HG03558 (cell line): ENCODE measurements around the gene FAT1.
"Not testable (repeated sequence)": the region's sequence is repeated elsewhere in the genome, so short reads cannot be mapped to it uniquely, and the experiment has no call there.

Experiments
- ATAC-seq: cut with Tn5 transposase; IDR thresholded peaks from one replicate; pipeline ENCODE4 v1.9.1; 2021; ENCODE audit warnings: moderate number of reproducible peaks; ENCODE audit not compliant: unreplicated experiment; ENCODE audit errors: extremely low read depth

FAT1 gene

DNA sequence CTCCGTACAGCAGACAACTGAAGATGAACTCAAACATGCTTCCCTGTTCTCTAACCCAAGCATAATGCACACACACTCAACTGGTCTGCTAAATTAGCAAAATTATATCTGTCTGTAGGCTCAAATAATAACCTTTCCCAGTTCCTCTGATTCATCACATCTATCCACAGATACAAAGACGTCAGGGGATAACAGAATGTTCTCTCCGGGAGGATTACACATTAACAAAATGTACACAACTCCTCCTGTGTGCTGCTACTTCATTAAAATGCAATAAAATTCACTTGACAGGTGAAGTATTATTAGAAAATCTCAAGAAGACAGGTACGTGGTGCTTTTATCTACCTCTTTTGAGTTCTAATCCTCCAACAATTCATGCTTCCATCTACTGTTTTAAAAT is 57.4 kb downstream of the FAT1 start:
- ATAC-seq, result no peak

DNA sequence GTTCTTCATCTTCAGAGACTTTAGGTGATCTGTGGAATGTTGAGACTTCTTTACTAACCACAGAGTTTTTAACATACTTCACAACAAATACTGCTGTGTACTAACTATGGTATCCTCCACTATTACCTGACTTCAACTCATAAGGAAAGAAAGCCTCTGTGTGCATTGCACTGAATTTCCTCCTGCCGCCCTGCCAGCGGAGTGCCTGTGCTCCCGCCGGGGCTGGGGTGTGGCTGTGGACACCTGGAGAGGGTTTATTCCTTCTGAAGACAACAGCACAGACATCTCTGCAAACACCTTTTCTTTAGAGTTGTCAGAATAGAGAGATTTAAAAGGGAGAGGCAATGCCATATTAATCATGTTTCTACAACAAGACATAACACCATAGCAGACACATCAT is 63.3 kb downstream of the FAT1 start:
- ATAC-seq, result no peak

DNA sequence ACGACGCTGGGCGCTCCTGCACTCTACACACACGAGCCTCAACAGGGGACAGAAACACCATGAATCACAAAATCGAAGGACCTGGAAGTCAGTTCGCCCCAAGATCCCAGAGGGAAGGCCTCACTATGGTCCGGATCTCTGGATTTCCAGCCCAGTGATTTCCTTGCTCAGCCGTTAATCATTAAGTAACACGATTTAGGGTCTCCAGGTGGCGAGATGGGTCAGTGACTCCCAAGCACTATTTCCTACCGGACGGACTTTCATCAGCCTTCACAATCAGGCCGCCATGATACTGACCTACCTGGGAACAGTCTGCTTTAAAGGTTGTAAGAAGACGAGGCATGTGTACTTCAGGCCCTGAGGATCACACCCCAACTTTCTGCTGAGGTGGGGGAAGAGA is 63.7 kb downstream of the FAT1 start:
- no peak for ATAC-seq

DNA sequence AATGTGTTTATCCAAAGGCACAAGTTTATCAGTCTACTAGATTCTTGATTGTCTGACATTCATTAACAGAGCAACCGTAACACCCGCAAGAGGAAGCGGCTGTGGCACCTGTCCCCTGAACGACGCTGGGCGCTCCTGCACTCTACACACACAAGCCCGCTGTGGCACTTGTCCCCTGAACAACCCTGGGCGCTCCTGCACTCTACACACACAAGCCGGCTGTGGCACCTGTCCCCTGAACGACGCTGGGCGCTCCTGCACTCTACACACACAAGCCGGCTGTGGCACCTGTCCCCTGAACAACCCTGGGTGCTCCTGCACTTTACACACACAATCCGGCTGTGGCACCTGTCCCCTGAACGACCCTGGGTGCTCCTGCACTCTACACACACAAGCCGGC is 64.2 kb downstream of the FAT1 start:
- ATAC-seq, result not testable (repeated sequence)

DNA sequence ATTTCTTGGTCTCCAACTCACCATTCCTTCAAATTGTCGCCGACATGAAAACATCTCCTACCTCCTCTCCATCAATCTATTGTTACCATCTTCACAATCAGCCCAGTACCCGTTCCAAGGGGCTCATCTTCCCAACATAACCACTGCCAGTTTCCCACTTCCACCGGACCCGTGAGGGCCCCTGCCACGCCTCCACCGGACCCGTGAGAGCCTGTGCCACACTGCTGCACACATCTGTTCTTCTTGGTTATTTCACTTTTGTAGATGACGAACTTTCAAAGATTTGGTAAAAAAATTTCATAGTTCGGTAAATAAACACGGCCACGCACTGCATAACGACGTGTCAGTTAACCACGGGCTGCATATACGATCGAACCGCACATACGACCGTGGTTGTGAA is 65.0 kb downstream of the FAT1 start:
- ATAC-seq, result no peak

DNA sequence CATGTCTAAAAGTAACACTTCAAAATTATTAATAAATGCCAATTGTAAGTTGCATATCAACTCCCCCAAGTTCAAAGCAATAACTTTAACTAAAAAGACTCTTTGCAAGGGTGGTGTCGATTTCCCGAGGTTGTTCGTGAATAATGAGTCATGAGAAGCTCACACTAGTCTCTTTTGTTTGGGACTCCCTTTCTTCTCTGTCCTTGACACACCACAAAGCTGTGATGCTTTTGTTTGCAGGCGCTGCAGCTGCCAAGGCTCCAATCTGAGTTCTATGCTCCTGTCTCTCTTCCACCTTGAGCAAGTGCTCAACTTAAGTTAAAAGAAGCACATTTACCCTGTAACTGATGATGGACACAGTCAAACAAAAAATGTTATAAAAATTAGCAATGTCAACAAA is 65.9 kb downstream of the FAT1 start:
- no peak for ATAC-seq

DNA sequence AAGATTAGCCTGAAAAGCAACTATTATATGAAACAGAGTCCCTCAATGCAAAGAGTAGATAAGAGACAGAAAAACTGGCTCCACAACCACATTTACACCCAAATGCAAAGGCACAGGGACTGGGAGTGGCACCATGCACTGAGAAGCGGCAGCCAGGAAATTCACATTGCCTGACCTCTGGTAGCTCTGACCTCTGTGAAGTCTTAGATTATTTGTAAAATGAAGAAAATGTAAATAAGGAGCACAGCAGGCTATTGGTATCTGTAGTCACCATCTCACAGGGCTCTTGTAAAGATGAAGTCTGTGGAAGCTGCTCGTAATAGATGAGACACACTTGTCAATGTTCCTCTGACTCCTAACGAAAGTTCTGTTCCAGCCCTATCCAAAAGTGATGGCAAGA is 69.7 kb downstream of the FAT1 start:
- no peak for ATAC-seq

DNA sequence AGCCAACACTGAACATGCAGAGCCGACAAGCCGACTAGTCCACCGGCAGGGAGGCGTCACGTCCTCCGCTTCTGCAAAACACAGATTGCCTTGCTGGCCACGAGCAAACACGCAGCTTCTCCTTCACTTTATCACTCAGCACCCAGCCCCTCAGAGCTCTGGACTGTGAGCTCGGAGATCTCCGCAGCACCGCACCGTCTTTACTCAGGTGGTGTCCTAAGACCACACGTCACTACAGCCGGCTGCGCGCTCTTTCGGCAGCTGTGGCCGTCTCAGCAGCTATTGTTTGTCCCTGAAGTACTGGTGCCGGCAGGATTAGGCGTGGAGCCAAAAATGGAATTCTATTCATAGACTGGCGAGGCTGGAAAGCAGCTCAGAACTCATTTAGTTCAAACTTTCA is 72.0 kb downstream of the FAT1 start:
- no peak for ATAC-seq

DNA sequence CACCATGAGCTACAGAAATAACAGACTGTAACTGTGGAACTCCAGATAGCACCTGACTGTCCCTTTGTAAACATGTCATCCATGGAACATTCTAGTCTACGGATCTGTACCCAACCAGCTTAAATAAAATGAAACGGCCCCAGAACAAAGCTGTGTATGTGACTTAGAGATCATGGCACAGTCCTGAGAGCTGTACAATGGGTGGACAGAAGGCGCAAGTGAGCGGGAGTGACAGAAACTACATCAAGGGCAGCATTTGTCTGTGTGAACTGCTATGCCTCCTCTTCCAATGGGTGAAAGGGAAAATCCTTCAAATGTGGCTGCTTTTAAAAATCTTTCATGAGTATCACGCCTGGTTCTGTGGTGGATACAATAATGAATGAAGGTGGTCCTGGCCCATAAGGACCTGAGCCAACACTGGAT is 72.5 kb downstream of the FAT1 start:
- no peak for ATAC-seq

DNA sequence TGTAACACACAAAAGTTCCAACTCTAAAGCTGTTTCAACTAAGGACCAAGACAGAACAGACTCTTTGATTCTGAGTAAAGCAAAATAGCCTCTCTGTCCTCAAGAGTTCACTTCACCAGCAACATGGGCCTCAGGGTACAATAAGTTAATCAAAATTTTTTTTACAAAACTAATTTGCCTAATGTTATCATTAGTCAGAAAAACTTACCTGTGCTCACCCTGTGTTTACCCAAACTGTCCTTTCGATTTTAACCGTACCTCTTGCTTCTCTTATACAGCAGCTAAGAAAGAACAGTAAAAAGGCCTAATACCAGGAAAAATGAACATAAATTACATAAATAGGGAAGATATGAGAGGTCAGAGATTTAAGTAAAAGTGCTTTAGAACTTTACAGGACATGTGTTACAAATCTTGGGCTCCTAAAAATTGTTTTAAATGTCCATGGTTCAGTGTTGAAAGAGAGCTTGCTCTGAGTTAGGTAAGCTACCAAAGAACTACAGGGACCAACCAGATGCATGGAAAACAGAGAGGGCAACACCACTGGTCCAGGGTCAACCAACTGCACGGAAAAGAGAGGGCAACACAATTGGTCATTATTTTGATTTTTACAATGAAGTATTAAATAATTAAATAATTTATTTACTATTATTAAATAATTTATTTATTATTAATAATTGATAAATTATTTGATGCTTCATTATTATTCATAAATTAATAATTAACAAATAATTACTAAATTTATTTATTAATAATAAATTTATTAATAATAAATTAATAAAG is 73.1 kb downstream of the FAT1 start:
- ATAC-seq, result no peak

DNA sequence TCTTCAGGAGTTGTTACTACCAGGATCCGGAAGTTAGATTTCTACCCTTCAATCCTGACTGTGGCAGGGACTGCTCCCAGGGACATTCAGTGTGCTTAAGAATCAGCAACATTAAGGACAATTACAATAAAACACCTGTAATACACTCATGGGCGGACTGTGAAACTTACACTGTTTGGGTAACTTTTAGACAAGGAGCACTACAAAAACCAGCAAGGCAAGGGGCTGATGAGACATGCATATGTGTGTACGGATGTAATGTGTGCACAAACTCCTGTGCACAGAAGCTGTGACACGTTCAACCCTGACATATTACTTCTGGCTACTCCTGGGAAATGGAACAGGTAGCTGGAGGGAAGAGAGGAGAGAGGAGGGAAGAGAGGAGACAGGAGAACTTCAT is 75.8 kb downstream of the FAT1 start:
- no peak for ATAC-seq

DNA sequence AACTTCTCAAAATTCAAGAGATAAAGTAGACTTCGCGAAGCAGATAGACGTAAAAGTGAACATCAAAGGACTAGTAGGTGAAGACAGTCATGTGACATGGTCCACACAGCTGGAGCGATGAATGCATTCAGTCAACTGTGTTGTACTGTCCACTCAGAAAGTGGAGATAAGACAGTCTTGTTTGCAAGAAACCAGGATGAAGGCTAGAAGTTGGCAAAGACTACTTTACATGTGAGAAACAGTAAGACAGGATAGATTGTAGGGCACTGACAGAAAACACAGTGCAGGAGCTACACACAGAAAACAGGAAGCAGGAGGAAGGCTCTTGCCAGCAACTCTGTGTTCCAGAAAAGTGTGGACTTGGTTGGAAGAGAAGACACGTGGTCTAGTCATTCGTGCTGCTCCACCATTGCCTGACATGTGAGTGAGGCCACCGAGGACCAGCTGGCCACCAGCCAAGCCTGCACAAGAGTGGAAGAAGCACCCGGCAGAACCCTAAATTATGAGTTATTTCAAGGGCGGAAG is 78.9 kb downstream of the FAT1 start:
- ATAC-seq, result no peak

DNA sequence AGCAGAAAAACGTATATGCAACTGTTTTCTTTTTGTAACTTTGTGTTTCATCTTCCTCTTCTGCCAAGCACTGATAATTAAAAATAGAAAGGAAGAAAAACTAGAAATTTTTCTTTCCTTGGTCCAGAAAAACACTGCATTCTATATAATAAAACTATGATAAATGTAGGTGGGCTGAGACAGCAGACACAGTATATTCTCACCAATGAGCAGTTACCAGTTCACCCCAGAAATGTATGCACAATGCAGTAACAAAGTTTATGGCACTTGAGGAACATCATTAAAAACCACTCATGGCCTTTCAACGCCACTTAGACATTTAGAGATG is 79.4 kb downstream of the FAT1 start:
- no peak for ATAC-seq

DNA sequence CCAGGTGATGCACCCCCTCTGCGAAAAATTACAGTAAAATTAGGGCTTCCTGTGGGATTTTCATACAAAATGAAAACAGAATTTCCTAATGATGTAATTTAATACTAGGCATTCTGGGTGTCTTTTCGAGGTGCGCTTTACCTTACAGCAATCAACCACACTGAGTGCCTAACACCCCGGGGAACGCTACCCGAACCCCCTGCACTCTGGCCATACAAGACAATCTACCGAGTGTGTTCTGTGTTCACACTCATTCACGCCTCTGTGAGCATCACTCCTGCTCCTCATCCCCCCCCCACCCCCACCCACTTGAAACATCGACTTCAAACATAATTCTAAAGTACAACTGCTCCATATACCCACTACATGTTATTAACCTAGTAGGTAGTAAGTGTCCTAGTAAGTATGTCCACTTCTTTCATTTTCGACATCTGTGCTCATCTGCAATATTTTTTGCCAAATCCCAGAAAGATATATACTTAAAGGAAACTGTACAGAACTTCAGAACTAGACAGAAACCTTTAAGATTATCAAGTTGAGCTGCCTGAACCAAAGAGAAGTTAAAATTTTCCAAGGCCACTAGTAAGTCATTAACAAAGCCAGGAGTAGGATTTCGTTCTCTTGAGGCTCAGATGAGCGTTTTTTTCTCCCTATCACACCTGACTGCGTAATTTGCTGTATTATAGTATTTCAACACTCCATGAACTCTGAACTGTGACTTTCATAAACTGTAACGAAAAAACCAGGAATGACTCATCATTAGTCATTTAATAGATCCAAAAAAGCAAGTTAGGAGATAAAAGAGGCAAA is 80.0 kb downstream of the FAT1 start:
- no peak for ATAC-seq

DNA sequence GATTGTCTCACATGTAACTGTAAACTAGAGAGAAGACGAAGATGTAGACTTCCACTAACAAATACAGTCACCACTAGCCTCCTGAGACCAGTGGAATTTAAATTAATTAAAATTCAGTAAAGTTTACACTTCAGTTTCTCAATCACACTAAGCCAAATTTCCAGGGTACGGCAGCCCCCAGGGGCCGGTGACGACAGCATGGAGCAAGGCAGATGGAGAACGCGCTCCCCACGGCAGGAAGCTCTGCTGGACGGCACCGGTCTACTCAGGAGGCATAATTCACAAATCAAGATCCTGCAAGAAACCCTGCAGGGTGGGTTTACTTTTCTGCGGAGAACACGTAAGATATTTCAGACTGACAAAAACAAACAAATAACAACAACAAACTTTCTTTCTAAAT is 80.7 kb downstream of the FAT1 start:
- no peak for ATAC-seq

DNA sequence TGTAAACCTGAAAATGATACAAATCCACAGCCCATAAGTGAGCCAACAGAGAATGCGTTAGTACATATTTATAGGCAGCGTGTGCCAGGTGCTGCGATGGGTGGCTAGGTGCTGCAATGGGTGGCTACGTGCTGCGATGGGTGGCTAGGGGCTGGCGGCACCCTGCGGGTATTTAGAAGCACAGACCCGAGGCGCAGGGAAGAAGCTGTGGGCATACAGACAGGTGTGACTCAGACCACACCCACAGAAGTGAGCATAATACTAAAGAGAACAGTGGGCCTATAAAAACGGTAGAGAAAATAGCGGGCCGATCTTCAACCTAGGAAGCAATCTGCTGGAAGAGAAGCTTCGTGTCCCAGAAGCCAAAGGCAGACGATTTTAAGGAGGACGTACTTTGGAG is 81.1 kb downstream of the FAT1 start:
- ATAC-seq, result no peak

DNA sequence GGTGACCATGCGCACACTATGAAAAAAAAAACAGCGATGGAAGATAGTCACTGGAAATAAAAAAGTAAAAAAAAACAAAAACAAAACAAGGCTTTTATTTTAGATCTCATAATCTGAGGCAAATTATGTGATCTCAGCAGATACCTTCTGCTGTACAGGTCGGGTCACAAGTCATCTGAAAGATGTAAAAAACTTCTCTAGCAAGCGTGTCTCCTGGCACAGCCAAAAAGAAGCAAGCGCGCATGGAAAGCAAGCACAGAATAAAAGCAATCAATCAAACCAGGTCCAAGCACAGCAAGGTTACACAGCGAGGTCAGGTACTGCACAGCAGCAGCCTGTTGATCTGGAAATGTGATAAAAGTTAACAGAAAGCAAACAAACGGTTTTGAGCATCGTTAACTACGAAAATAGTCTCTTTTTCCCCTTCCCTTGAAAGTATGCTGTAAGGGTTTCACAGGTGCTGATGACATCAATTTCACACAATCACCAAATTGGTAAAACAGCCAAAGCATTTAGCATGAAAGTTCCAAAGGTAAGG is 89.0 kb downstream of the FAT1 start:
- ATAC-seq, result no peak

DNA sequence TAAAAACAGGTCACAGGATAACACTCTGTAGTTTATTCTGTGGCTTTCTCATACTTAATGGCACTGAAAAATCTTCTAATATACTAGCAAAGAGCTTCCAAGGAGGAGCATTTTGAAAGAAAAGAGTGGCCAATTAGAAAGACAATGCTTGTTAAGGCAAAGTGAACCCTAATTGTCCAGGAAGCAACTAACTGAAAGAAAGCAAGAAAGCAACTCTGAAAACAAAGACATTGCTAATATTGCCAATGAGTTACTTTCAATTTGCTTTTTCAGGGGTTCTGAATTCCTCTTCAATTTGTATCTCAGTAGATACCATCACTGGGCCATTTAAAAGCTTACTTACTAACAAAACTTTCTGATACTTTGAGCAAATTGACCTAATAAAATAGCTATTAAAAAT is 89.8 kb downstream of the FAT1 start:
- ATAC-seq, result no peak

DNA sequence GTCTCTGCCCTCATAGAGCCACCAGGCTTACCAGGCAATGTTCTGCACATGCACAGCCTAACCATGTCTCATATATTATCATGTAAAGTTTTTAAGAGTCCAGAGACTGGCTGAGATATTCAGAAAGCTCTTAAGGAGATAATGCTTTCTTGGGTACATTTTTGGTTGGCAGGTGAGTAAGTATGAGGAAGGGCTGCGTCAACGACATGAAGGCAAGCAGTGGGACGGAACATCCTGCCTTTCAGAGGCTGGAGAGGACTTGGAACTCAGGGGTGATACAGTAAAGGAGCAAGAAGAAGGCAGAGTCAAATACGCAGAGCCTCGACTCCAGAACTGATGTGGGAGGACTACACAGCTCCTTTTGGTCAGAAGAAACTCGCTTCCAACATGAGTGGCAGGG is 93.5 kb downstream of the FAT1 start:
- no peak for ATAC-seq

DNA sequence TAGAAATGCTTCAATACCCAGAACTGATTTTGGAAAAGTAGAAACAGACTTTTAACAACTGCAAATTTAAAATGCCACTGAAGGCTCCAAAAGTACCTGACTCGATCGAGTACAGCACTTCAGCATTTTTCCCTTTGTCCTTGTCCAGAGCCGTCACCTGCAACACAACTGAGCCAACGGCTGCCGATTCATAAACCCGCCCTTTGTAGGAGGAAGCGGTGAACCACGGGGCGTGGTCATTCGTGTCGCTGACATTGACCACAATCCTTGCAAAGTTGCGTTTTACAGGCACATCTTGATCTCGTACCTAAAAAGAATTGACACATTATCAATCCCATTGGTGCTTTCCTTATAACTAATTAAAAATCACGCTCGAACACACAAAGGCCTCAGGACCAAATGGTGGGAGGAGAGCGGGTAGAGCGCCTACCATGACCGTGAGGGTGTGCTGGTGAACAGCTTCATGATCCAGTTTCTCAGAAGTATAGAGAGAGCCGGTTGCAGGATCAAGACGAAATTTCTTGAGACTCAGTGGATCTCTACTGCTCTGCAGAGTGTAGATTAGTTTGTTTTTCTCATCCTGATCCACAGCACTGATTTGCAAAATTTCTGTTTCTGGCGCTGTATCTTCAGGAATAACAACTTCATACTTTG is 95.5 kb downstream of the FAT1 start:
- ATAC-seq, result no peak
